HG03064 (cell line): ENCODE results near the gene LAMP2.

ENCODE experiments used
- ATAC-seq: cut with Tn5 transposase; IDR thresholded peaks from one replicate; pipeline ENCODE4 v1.9.1; 2021; ENCODE audit warnings: low read depth; ENCODE audit not compliant: unreplicated experiment

LAMP2 gene

DNA sequence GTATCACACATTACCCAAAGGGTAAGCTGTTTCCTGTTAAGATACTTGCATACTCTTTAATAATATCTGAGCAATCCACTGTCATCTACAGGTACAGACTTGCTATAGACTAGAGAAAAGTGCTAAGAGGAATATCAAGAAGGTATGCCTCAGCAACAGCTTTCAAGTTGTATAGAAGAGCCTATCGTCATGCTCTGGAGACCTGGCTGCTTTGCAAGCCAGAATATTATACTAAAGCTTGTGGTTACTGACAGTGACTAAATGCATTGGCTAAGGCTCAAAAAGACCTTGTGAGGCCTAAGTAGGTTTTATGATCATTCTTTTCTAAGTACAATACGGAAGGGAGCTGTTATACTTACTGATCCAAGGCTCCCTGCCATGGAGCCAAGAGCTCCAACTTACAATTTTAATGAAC lies 11.3 kb downstream of the LAMP2 start:
- peak; percentile 79 for ATAC-seq

- no peak for ATAC-seq
Observed at GRCh38 chrX:120456973-120457372, 12.1 kb downstream of the LAMP2 start.

DNA sequence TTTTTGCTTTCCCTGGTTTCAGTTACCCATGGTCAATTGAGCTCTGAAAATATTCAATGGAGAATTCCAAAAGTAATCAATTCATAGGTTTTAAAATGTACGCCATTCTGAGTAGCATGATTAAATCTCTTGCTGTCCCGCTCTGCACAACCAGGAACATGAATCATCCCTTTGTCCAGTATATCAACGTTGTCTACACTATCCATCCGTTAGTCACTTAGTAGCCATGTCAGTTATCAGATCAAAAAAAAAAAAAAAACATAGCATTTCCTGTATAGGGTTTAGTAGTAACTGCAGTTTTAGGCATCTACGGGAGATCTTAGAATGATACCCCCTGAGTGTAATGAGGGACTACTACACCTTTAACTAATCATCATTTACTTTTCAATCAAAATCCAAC lies 15.1 kb downstream of the LAMP2 start:
- ATAC-seq: no peak

DNA sequence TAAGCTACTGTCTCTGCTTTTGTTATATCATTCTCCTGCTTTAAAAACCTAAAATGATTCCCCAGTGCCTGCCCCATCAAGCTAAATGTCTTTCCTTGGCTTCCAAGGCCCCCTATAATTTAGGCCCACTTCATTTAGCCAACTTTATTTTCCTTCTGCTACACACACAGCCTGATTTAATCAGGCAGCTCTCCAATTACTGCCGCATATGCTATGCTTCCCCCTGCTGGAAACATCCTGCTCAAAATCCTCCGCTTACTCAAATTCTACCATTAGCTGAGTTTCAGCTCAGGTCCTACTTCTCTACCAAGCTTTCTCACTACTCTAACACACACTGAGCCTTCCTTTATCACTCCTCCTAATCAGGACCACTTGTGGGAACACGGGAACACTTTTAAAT lies 17.0 kb downstream of the LAMP2 start:
- no peak for ATAC-seq

DNA sequence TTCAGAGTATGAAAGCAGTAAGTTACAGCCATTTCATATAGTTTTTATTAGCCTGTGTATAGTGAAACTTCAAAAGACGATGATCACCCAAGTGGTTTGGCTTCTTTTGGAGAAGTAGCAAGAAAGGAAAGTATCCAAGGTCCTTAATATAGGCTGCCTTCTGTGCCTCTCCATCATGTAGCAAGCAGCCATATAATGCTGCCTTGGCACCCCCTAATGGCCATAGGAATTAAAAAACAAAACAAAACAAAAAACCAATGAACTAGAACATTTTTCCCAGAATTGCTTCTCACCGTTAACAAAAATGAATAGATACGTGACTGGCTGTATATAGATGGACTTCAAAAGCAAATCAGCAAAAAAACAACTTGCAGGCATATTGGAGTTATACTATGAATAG lies 18.9 kb downstream of the LAMP2 start:
- no peak for ATAC-seq

GRCh38 chrX:120446498-120446897 lies 22.6 kb downstream of the LAMP2 start:
- ATAC-seq: no peak

GRCh38 chrX:120439921-120440320 lies 29.2 kb downstream of the LAMP2 start:
- ATAC-seq: no peak

DNA sequence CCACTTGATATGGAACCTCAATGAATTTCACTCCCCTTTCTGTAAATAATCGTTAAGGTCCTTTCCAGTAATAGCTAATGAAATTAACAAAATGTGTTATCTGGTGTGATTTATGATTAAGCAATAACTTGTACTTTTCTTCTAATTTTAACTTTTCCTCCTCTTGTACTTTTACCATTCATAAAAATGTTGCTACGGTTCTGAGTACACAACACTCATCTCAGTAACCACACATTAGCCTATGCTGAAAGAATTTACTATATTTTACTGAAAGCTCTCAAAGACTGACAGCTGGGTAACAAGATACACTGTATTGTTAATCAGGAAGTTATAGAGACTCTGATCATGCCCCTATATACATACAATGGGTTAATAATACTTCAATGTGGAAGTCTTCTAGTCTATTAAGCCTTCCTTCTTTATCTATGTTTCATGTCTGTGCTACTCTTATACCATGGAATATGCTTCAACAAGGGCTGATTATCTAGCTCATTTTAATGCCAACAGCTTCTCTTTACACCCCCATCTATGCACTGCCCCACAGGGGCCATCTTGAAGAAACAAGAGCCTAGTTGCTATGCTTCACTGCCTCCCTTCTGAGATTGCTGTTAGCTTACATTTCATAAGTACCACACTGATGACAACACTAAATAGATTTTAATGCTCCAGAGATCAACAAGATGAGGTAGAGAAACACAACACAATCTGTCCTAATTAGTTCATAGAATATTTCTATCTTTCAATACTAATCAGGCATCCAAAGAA lies 39.1 kb downstream of the LAMP2 start:
- ATAC-seq: no peak

GRCh38 chrX:120428309-120428708 lies 40.8 kb downstream of the LAMP2 start:
- ATAC-seq: no peak

GRCh38 chrX:120426599-120426998 lies 42.5 kb downstream of the LAMP2 start:
- no peak for ATAC-seq

GRCh38 chrX:120419463-120419862 lies 49.6 kb downstream of the LAMP2 start:
- ATAC-seq: no peak

DNA sequence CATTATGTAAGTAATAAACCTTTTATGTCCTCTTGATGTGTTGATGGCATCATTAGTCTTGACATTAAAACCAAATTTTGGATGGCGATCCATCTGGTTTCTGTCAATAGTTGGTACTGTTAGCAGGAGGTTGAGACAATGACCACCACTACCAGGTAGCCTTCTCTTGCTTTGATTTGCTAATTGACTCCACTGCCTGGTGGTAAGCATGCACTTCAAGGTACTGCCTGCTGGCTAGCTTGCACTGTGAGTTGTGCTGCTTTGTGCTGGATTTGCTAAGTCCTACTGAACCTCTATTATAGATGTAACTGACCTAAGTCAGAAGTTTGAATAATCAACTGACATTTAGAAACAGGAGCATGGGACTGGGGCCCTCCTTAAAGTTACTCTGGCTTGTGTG lies 60.9 kb downstream of the LAMP2 start:
- ATAC-seq: no peak

- no peak for ATAC-seq
Observed at GRCh38 chrX:120406638-120407037, 62.5 kb downstream of the LAMP2 start.

DNA sequence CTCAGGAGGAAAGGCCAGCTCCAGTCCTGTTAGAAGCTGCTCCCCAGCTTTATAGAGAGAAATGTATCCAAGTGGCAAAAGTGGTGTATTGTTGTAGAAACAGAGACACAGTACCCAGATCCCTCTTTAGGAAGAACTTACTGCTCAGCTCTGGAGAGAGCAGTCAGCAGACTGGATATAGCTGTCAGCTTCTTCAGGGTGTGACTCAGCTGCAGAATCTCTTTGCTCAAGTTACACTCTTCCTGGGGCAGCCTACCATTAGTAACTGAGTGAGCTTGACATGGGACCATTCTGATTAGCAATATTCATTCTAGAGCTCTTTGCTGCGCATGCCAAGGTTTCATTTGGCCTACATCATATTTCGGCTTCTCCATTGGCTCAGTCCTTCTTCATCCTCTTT lies 66.7 kb downstream of the LAMP2 start:
- ATAC-seq: no peak

DNA sequence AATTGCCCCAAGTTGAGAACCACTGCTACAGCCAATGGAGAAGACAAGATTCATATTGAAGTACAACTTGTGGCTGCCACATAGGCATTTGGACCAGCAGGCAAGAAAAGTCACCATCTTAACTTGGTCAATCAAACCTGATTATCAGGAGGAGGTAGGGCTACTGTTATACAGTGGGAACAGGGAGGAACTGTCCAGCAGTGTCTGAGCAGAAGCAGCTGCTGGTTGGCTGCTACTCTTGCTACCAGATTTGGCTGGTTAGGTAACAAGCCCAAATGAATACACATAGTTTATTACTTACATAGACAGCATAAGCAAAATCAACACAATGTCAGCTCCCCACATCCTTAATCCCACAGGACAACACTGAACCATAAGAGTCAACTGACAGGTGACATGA lies 67.8 kb downstream of the LAMP2 start:
- no peak for ATAC-seq

DNA sequence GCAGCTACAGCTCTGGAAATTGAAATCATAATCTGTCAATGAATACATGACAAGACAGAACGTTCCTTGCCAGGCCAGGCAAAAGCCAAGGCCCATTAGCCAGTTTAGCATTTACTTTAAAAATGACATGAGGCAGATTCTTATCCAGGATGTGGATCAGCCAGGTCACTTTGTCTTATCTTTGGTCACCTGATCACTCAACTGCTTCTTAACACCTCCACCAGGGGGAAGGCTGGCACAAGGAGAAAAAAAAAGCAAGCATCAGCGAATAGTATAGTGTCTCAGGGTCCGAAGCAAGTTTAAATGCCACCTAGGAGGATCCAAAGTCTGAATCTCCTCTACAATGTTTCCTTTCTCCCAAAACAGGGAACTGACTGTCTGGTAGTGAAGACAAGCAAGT lies 88.4 kb downstream of the LAMP2 start:
- peak; percentile 78 for ATAC-seq

DNA sequence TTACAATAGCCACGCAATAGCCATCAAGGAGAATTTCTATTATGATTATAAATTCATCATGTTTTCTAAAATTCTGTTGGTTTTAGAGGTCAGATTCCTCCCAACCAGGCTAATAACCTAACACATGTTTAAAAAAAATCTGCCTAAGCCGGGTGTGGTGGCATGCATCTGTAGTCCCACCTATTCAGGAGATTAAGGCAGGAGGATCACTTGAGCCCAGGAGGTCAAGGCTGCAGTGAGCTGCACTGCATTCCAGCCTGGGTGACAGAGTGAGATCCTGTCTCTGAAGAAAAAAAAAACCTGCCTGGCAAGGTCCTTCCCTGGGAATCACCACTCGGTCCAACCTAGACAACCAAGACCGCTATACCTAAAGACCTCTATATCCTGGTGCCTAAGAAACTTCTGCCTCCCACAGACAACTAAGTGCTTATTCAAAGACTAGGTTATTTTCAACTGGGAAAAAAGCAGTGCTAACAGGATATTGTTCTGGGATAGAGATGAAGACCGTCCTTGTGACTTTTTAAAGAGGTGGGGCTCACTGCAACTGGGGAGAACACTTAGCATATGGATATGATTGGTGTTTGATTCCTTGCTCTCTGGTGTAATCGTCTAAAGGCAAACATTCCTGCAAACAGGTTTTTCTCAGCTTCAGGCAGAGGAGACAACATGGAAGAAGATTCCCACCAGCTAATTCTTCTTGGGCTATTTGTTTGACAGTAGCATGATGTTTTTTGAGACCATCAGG lies 89.0 kb downstream of the LAMP2 start:
- no peak for ATAC-seq

DNA sequence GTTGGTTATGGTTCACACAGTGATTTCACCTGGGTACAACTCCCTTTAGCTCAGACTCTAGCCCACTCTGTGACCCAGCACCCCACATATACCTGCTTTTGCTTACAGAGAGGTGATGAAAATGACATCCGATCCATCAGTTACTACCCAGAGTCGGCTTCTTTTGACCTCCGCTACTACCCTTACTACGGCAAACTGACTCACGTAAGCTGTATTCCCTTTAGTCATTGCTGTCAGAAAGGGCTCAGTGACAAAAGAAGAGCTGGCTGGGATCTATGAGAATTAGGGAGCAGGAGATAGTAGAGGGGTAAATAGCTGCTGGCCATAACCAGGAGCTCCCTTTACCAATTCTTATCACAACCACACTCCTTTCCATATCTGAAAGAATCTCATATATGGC lies 90.5 kb downstream of the LAMP2 start:
- no peak for ATAC-seq
